HPDE6-E6E7 (cell line): ENCODE results near the gene SIVA1.
"Not testable (repeated sequence)": the region's sequence is repeated elsewhere in the genome, so short reads cannot be mapped to it uniquely, and the experiment has no call there.

Source experiments
- DNase-seq: peaks from one replicate; pipeline ENCODE4 v3.0.0; 2011; ENCODE audit warnings: missing footprints; ENCODE audit errors: extremely low spot score

Gene SIVA1

DNA sequence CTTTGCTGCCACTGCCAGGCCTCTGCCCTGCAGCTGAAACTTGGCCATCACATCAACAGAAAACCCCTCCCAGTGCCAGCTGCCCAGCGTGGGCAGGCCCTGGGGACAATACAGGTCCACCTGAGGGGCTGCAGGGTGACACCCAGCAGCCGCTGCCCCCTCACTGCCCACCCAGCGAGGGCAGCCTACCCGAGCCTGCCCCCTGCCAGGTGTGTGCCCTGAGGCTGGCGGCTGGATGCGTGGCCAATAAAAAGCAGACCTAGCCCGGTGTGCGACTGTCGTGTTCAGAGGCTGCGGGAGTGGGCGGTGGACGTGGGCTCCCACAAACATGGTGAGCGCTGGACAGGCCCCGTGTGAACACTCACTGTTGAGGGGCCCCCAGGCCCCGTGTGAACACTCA is 33.6 kb upstream of the SIVA1 start:
- no peak for DNase-seq

- no peak for DNase-seq
These were observed 31.2 kb upstream of the SIVA1 start for GRCh38 chr14:104721505-104722431.

- DNase-seq = no peak
These were observed 29.9 kb upstream of the SIVA1 start for GRCh38 chr14:104722938-104723650.

GRCh38 chr14:104723651-104724406 is 29.1 kb upstream of the SIVA1 start, which contains the start of gene ADSS1:
TSS of gene ADSS1 (plus strand) at chr14:104724229. CDS start at chr14:104724271, 42 bp downstream.
- DNase-seq = peak; percentile 64

GRCh38 chr14:104724407-104724980 is 28.5 kb upstream of the SIVA1 start:
- no peak for DNase-seq

DNA sequence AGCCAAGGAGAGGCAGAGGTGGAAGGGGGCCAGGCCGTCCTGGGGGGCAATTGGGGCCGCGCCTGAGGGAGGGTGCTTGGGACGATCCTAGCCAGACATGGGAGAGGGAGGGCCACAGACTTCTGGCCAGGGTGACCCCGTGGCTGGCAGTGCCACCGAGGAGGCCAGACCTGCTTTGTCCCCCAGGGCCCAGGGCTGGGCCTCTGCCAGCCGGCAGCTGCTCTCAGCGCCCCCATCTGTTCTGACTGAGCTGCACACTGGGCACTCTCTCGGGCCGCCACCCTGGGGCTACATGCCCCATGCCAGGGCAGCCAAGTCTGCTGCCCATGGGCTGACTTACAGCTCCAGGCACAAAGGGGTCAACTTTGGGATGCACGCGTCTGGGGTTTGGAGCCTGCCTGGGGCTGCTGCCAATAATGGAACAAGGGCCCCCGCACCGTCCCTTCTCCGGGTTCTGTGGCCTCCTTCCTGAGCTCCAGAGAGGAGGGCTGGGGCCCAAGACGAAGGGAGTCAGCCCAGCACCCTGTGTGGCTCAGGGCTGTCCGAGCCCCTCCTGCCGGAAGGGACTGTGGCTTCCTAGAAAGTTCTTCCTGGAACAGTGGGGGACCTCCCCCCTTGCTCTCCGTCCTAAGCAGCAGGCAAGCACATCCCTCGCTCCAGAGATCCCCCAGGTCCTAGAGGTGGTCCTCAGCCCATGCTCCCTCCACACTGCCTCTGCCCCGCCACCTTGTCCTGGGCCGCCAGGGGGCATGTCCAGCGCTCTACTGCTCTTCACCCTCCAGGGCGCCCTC is 27.8 kb upstream of the SIVA1 start:
- DNase-seq = no peak

DNA sequence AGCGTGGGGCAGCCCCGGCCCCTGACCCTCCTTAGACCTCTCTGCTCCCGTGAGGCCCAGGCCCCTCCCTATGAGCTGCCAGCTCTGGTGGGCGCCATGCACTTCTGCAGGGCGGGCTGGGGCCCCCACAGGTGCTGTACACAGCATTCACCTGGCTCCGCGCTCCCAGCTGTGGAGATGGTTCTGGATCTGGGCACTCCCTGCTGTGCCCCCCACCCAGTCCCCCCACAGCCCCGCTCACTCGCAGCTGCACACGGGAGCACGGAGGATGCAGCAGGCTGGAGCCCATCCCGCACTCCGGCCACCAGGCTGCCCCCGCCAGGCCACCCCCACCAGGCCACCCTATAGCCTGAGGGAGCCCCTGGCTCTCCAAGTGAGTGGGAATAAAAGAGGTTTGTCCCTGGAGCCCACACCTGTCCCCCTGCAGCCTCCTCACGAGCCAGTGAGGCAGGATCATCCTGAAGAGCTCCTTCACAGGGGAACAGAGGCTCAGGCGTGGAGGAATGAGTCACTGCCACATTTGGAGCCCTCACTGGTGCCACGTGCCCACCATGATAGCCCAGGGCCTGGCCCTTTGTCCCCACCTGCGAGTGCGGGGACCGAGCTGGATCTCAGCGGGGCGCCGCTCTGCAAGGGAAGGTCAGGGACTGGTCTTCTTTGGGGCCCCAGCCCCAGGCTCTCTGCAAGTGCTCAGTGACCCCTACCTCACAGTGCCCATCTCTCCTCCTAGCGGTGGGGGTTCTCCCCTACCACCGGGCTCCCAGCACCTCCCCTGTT is 27.0 kb upstream of the SIVA1 start:
- DNase-seq = no peak

DNA sequence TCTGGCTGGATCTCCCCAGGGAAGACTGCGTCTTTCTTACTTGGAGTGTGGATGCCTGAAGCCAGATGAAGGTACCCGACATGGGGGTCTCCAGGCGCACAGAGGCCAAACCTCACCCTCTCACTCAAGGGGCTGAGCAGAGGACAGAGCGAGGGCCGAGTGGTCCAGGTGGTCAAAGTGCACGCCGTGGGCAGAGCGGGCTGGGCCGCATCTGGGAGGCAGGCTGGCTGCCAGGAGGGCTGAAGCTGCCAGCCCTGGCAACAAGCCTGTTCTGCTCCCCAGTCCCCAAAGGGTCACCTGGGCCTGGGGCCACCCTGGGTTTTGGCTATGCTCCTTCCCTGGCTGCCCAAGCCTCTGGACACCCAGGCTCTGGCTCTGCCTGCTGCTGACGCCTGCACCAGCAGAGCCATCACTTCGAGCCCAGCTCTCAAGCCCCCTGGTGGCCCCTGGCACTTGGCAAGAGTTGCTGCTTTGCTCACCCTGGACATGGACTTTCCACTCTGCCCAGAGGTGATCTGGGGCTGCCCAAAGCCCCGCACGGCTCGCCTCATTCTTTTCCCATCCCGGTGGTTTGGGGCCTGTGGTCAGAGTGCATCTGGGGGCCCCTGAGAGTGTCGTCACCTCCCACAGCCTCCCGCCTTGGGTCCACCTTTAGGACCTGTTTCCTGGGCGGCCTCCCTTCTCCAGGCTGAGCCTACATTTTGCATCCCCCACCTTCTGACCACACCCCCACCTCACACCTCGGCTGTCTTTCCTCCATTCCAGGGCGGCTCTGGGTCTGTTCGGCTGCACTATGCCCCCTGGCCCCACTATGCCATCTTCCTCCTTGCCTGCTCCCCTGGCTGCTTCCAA is 26.1 kb upstream of the SIVA1 start:
- no peak for DNase-seq

- DNase-seq = no peak
These were observed 24.3 kb upstream of the SIVA1 start for GRCh38 chr14:104728631-104729030.

DNA sequence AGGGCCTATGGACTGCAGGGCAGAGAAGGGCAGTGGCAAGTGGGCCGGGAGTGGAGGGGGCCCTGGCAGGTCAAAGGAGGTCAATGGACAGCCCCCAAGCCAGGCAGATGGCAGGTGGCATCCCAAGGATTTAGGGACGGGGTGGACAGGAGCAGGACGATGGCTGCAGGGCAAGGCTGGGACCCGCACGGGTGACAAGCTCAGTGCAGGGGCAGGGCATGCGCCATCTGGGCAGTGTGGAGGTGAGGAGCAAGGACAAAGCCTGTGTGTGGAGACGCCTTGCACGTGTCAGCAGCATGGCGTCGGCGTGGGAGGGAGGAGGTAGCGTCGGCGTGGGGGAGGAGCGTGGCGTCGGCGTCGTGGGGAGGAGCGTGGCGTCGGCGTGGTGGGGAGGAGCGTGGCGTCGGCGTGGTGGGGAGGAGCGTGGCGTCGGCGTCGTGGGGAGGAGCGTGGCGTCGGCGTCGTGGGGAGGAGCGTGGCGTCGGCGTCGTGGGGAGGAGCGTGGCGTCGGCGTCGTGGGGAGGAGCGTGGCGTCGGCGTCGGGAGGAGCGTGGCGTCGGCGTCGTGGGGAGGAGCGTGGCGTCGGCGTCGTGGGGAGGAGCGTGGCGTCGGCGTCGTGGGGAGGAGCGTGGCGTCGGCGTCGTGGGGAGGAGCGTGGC is 23.6 kb upstream of the SIVA1 start:
- DNase-seq = not testable (repeated sequence)

DNA sequence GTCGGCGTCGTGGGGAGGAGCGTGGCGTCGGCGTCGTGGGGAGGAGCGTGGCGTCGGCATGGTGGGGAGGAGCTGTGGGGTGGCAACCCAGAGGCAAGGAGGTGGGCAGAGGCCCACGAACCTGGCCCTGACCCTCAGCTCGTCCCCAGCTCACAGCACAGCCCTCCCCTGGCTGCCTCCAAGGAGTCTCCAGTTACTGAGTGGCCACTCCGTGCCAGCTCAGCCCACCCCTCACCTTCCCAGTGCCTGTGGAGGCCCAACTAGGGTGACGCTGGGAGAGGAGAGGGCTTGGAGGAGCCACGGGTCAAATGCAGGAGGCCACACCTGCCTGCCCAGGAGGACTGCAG is 23.1 kb upstream of the SIVA1 start:
- no peak for DNase-seq

GRCh38 chr14:104730487-104730886 is 22.5 kb upstream of the SIVA1 start:
- no peak for DNase-seq

DNA sequence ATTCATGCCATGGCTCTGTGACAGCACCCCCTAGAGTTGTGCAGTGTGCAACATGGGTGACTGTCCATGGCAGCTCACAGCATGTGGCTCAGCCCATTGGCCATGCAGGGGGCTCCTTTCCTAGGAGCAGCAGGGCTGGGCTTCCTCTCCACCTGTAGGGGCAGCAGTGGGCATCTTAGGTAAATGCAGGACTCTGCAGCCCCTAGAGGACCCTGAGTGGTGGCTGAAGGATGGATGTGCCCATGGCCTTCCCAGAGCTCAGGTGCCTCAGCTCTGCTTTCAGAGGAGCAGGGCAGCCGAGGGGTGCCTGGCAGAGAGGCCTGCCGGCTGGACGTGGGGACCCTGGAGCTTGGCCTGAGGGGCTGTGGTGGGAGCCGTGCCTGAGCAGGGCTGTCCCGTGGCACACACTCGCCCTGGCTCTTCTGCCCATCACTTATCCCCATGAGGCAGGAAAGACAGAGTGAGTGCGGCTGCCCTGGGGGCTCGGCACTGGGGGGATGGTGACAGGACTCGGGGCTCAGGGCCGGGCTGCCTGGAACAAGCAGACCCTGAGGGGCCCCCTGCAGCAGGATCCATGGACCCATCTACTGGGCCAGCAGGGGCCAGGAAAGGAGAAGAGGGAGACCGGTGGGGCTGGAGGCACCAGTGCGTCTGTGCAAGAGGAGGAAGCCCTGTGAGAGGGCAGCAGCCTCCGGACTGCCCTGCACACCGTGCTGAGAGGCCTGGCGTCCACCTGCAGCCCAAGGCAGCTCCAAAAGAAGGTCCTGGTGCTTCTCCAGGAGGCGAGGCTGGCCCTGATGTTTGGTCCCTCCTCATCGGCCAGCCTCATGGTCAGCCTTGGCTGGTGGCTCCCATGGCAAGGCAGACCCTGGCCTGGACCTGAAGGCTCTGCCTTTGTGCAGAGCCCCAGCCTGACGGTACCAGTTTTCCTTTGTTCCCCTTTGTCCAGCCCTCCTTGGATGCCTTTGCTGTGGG is 21.3 kb upstream of the SIVA1 start:
- no peak for DNase-seq

DNA sequence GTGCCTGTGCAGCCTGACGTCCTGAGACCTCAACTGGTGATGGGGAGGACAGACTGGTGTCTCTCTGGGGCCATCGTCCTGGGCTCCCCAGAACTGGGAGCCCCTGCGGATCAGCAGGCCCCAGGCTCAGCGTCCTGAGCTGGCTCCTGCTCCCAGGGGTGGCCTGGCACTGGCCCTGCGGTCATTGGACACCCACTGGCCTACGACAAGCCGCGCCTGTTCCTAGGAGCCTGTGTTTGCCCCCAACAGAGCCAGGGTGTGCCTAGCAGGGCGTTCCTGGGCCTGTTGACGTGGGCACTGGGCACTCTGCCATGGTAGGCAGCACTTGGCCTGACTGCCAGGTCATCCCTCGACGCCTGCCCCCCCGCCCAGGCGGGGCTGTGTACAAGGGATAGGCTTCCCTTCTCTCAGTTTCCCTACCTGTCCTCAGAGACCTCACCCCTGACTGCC is 20.6 kb upstream of the SIVA1 start:
- DNase-seq = peak; percentile 80

GRCh38 chr14:104732931-104733681 is 19.8 kb upstream of the SIVA1 start:
- DNase-seq = peak; percentile 79

DNA sequence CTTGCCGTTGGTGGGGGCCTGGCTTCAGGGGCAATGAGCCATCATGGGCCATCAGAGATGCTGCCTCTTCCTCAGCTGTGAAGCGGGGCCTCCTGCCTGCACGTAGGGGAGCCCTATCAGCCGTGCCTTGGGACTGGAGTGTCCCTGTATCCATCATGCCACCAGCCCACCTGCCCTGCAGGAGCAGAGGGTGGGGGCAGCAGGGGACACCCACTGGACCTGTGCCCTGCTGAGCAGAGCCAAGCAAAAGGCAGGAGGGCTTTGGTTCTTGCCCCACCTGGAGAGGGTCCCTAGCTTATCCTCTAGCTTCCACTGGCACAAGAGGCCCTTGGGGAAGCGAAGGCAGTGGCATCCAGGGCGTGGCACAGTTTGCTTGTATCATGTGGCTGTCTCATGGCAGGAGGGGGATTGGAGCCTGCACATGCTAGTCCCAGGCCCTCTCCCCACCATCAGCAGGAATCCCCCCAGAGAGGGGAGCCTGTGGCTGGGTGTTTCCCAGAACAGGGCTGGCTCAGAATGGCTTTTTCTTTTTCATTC is 18.8 kb upstream of the SIVA1 start:
- no peak for DNase-seq

DNA sequence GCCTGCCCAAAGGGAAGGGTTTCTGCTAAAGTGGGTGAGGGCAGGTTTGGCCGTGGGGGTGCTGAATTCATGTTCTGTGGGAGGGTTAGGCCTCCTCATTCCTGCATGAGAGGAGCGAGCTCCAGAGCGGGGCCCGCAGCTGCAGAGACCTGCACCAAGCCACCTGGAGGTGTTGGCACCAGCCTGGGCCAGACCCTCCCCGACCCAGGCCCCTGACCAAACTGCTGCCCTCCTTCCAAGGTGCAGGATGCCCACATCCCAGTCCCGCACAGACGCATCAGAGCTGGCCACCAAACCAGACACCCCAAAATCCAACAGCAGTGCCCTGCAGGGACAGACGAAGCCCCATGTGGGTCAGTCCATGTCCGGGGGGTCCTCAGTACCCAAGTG is 18.4 kb upstream of the SIVA1 start:
- no peak for DNase-seq
